ENCODE data around the gene KCNG4. TPM values are rescaled to one million over a fixed set of nuclear protein-coding genes. Genes with fewer than 3 reads are reported as not detected.

The KCNG4 gene
- total and polyA plus RNA-seq, 10 of the 15 experiments (the other 5 are each of a cell fraction or from before 2014, with no cell fraction given): not detected

DNA sequence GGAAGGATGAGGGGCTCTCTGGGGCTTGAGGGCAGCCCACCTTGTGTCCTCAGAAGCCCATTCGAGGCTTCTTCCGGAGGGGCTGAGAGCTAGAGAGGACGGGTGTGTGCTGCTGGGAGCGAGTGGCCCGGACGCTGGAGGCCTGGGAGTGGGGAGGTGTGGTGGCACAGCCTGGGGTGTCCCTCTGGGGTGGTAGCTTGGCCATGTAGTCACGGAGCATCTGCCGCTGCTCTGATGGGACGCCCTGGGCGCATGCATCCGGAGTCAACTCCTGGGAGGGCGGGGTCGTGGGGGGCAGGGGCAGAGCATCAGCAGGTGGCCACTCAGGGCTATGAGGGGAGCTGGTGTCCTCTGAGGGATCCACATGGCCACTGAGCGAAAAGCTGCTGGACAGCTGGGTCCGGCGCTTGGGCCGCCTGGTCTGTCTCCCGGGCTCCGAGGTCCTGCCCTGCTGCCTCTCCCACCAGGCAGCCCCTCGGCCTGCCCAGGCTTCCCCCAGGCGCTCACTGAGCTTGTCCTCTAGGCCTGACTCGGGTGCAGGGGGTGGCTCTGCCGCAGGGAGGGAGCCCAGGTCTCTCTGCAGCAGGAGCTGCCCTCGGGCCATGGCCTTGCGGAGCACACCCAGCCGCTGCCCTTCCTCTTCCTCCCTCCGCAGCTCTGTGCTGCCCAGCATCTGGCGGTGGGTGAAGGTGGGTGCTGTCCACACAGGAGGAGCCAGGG, 60.8 kb downstream of the KCNG4 start:
- no peaks in the 10 kb centered on the region for H4K20me1 ChIP-seq (ENCODE audit: control insufficient read depth, insufficient read depth)
- no TSS peak for BruUV-seq (replicated peaks)
- 94% methylated on average over 20 of the region's 28 CpGs for WGBS (ENCODE audit: insufficient coverage, insufficient replicate concordance, low lambda C conversion rate, missing lambda C conversion rate)
- no peak overlapping the region for H2AFZ ChIP-seq (ENCODE audit: control insufficient read depth, low read depth, low read length)
- ATAC-seq: no peak
- ChIA-PET RAD21 (ENCODE audit: unreplicated experiment) (interaction anchor here (0.9 kb wide), 1 partner anchor 93 kb away, joined by 3 read pairs; no protein-coding TSS in a partner anchor), CTCF (interaction anchor here (1.1 to 7.1 kb wide), 4 partner anchors 7 to 113 kb away, joined by 3 to 82 read pairs (median 17); partner anchors contain the start of gene TAF1C), POLR2A (interaction anchor here (0.6 kb wide), 1 partner anchor 276 kb away, joined by 5 read pairs; no protein-coding TSS in a partner anchor), SMC1A (ENCODE audit: uncharacterized antibody, unreplicated experiment) (interaction anchor here (1.1 kb wide), 1 partner anchor 8 kb away, joined by 4 read pairs; the partner anchor contains the start of gene TAF1C)
- no peak for DNase-seq (ENCODE audit: low read depth, low spot score)
- peaks cover 13% of the 10 kb centered on the region for H3K4me1 ChIP-seq (ENCODE audit: control insufficient read depth, insufficient read depth, low read length)
- H3K36me3 ChIP-seq (ENCODE audit: control insufficient read depth in 2 of 2, insufficient read depth in 2 of 2, low read length in 1 of 2): peaks cover 5 to 20% of the 10 kb centered on the region in 2 experiments; a peak in 3 of 4 replicates
- FAIRE-seq: no peak
- no peak overlapping the region for H3K4me3 ChIP-seq
- in situ Hi-C loops (cut with MboI): no loop called here
- H3K9me3 ChIP-seq (replicated peaks; ENCODE audit: control insufficient read depth, insufficient read depth, low read length): no peaks in the 10 kb centered on the region
- no peaks in the 10 kb centered on the region for H3K79me2 ChIP-seq (ENCODE audit: control insufficient read depth, insufficient read depth, low read length)
- no peaks in the 10 kb centered on the region for H3K27me3 ChIP-seq (replicated peaks in 1 of 2; ENCODE audit: control insufficient read depth in 2 of 2, insufficient read depth in 2 of 2, low read length in 1 of 2)
- intact Hi-C loops (cut with micrococcal nuclease; ENCODE audit: unreplicated experiment): no loop called here
- H3K9ac ChIP-seq (ENCODE audit: control insufficient read depth, insufficient read depth, low read length): no peak overlapping the region
- H3K27ac ChIP-seq (ENCODE audit: control insufficient read depth, insufficient read depth): no peak overlapping the region
- no peak overlapping the region for H3K4me2 ChIP-seq (ENCODE audit: control insufficient read depth, insufficient read depth)
- TF ChIP-seq IKZF1 (conservative IDR thresholded peaks at IDR 0.05) (no peak), CHD1 (IDR thresholded peaks at IDR 0.05; ENCODE audit: low read depth, low read length) (no peak), BHLHE40 (IDR thresholded peaks at IDR 0.05; ENCODE audit: borderline replicate concordance in 1 of 2, low read depth in 2 of 2, low read length in 1 of 2) (no peak), NR2C2 (IDR thresholded peaks at IDR 0.05; ENCODE audit: borderline replicate concordance, control insufficient read depth, insufficient read length, low read depth) (no peak), CREM (IDR thresholded peaks at IDR 0.05; ENCODE audit: low read depth) (no peak), SMC3 (IDR thresholded peaks at IDR 0.05; ENCODE audit: borderline replicate concordance, low read length) (no peak), CEBPB (IDR thresholded peaks at IDR 0.05; ENCODE audit: borderline replicate concordance in 1 of 2, low read depth in 2 of 2, low read length in 2 of 2) (no peak), ZNF274 (IDR thresholded peaks at IDR 0.05; ENCODE audit: insufficient read depth, insufficient read length) (no peak), MEF2B (IDR thresholded peaks at IDR 0.05; ENCODE audit: partially characterized antibody, poor library complexity, severe bottlenecking) (no peak), MEF2A (IDR thresholded peaks at IDR 0.05; ENCODE audit: insufficient read depth, low read depth, low read length) (no peak), NFYA (IDR thresholded peaks at IDR 0.05; ENCODE audit: borderline replicate concordance, low read depth, low read length) (no peak), EP300 (IDR thresholded peaks at IDR 0.05; ENCODE audit: borderline replicate concordance in 1 of 2, control insufficient read depth in 1 of 2, low read depth in 2 of 2, low read length in 2 of 2) (no peak), YY1 (IDR thresholded peaks at IDR 0.05; ENCODE audit: low read depth, low read length) (no peak), CBX5 (IDR thresholded peaks at IDR 0.05; ENCODE audit: low read depth) (no peak), SPI1 (IDR thresholded peaks at IDR 0.05; ENCODE audit: borderline replicate concordance, insufficient read depth, low read depth, low read length) (no peak), SMAD5 (IDR thresholded peaks at IDR 0.05; ENCODE audit: low read depth) (no peak)
- TF ChIP-seq, protein P1, sequence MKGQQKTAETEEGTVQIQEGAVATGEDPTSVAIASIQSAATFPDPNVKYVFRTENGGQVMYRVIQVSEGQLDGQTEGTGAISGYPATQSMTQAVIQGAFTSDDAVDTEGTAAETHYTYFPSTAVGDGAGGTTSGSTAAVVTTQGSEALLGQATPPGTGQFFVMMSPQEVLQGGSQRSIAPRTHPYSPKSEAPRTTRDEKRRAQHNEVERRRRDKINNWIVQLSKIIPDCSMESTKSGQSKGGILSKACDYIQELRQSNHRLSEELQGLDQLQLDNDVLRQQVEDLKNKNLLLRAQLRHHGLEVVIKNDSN (IDR thresholded peaks at IDR 0.05; ENCODE audit: borderline replicate concordance, extremely low read length, insufficient read depth, low read depth, low read length): no peak
- TF ChIP-seq, protein P2, sequence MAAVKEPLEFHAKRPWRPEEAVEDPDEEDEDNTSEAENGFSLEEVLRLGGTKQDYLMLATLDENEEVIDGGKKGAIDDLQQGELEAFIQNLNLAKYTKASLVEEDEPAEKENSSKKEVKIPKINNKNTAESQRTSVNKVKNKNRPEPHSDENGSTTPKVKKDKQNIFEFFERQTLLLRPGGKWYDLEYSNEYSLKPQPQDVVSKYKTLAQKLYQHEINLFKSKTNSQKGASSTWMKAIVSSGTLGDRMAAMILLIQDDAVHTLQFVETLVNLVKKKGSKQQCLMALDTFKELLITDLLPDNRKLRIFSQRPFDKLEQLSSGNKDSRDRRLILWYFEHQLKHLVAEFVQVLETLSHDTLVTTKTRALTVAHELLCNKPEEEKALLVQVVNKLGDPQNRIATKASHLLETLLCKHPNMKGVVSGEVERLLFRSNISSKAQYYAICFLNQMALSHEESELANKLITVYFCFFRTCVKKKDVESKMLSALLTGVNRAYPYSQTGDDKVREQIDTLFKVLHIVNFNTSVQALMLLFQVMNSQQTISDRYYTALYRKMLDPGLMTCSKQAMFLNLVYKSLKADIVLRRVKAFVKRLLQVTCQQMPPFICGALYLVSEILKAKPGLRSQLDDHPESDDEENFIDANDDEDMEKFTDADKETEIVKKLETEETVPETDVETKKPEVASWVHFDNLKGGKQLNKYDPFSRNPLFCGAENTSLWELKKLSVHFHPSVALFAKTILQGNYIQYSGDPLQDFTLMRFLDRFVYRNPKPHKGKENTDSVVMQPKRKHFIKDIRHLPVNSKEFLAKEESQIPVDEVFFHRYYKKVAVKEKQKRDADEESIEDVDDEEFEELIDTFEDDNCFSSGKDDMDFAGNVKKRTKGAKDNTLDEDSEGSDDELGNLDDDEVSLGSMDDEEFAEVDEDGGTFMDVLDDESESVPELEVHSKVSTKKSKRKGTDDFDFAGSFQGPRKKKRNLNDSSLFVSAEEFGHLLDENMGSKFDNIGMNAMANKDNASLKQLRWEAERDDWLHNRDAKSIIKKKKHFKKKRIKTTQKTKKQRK (IDR thresholded peaks at IDR 0.05; ENCODE audit: low read depth, low read length): no peak

Measured in GM12878 (cell line).